Skeletal muscle cell (primary cell): Measurements from ENCODE around the gene EXOC4.

ENCODE experiments used
- DNase-seq: peaks from one replicate; pipeline ENCODE4 v3.0.0-alpha.2; 2010; ENCODE audit warnings: low read depth
- H3K4me3 ChIP-seq: 2 replicates; pipeline ENCODE4 v1.5.1; 2011; ENCODE audit warnings: low read depth, mild to moderate bottlenecking, control low read depth, low read length, moderate library complexity

Gene EXOC4

DNA sequence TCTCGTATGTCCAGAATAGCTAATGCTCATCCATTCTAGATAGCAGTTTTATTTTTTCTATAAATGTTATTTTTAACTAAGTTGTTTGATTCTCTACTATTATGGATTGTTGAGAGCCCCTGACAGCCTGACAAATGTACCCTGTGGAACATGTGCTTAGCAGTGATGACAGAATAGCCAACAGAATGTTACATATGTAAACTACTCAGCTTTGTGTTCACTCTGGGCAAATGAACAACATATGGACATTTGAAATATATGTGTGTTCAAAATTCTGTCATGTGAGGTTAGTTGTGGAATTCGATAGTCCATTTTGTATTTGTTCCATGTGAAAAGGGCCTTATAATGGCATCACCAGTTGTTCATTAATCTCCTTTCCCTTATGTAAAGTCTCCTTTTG lies 199.7 kb downstream of the EXOC4 start:
- no peak for DNase-seq
- H3K4me3 ChIP-seq: no peak overlapping the region

DNA sequence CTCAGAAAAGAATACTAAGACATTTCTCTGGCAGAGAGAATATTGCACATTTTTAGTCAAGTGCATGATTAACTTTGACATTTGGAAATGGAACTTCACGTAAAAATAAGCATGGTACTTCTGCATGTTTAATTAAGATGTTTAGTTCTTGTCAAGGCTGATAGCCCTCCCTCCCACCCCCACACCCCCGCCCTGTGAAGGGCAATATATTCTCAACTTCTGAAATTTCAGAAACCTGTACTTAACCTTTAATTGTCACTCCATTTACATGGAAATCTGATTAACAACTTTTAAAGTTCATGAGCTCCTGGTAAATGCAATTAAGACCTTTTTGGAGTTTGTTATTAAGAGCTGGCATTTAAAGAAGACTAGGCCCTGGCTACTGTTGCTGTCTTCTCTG lies 205.8 kb downstream of the EXOC4 start:
- no peak for DNase-seq
- H3K4me3 ChIP-seq: no peak overlapping the region

DNA sequence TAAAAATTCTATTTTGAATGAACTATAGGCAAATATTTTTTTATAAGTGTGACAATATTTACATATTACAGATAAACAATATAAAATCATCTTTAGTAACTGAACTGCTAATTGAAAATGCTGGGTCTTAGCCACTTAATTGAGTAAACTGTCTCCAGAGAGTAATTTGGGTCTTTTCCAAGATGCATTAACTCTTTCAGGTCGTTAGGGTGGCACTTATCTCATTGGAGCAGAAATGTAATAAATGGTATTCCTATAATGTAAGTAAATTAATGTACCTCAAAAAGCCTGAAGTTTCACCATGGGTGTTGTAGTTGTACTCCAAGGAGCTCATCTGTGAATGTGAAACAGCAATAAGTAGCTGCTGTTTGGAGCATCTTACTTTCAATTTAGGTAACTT lies 208.5 kb downstream of the EXOC4 start:
- DNase-seq: no peak

DNA sequence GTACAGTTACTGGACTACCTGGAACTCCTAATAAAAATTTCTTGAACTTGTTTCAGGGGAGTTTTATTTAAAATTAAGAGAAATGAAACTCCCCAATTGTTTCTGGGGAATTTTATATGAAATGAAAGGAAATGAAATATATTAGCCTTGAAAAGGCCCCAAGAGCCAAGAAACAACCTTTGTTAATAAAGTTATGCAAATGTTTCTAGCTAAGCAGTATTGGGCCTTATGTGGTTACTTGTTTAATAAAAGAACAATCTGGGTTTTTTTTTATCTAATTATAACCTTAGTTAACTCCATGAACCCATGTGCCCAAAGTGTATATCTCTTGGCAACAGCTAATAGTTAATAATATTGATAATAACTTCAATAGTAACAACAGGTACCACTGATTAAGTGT lies 222.8 kb downstream of the EXOC4 start:
- no peak for DNase-seq
- no peak overlapping the region for H3K4me3 ChIP-seq

More for the DNA sequence above, 208.5 kb downstream of the EXOC4 start:
- no peak overlapping the region for H3K4me3 ChIP-seq

DNA sequence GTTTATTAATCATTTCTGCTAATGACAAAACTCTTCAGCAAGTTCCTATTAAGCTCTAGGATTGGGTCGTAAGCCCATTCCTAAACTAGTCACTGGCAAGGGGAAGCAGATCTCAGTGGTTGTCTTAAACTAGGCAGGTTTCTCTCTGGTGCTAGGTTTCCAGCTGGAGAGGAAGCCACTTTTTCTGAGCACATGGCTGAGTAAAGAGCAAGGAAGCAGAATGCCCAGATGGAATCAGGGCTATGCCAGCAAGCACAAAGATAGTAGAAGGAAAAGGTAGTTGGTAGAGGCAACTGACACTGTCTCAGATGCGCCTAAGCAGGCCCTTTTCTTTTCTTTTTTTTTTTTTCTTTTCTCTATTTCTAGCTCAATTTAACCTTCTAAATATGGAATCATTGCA lies 224.9 kb downstream of the EXOC4 start:
- H3K4me3 ChIP-seq: no peak overlapping the region
- no peak for DNase-seq

DNA sequence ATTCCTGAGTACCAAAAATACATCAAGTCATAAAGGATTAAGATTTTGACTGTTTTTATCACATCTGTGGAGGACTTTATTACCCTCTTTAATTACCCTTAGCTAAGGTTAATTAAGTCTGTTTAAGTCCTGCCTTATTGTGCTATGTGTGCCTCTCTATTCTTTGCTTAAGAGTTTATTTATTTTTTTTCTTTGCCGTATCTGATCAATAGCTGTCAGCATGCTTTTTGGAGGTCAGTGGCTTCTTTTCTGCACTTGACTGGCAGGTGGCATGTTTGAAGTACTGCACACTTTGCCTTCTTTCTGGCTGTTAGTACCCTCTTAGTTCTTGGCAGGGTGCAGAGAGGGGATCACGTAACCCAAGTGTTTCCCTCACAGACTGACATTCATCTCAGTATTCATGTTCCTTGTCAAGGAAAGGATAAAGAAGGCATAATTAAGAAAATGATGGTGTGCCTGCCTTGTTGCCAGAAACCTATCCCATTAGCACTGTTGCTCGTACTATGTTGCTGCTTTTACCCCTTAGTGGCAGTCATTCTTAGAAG lies 225.8 kb downstream of the EXOC4 start:
- no peak overlapping the region for H3K4me3 ChIP-seq
- DNase-seq: no peak

DNA sequence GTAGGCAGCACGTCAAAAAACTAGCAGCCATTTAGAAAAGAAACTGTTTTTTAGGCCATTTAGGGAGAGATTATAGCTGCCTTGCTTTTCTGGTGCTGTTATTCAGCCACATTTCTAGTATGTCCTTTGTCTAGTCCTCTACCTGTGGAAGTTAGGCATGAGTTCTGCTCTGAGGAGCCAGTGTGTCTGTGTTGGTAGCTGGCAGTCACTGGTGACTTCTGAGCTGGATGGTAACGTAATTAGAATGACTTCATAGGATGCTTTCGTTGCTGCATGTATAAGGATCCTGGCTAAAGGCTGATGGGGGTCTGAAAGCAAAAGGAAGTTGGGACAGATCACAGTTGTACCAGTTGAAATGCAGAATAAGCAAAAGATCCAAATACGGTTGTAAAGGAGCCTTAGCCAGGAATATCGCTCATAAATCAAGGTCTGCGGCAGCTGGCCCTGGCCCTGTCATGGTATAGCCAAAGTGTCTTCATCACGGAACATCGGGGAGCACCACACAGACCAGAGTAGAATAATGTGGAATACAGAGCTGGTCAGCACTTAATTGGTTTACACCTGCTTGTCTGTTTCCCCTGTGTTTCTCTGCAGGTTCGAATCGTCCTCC lies 226.7 kb downstream of the EXOC4 start:
- DNase-seq: no peak
- no peak overlapping the region for H3K4me3 ChIP-seq

DNA sequence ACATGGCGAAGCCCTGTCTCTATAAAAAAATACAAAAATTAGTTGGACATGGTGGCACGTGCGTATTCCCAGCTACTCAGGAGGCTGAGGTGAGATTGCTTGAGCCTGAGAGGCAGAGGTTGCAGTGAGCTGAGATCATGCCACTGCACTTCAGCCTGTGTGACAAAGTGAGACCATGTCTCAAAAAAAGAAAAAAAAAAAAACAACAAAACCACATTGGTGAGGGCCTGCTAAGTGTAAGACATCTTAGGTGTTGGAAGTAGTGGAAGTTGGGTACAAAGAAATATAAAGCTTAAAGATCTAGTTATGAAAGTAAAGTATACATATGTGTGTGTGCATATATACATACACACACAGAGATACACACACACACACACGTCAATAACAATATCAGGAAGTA lies 228.0 kb downstream of the EXOC4 start:
- H3K4me3 ChIP-seq: no peak overlapping the region
- no peak for DNase-seq

DNA sequence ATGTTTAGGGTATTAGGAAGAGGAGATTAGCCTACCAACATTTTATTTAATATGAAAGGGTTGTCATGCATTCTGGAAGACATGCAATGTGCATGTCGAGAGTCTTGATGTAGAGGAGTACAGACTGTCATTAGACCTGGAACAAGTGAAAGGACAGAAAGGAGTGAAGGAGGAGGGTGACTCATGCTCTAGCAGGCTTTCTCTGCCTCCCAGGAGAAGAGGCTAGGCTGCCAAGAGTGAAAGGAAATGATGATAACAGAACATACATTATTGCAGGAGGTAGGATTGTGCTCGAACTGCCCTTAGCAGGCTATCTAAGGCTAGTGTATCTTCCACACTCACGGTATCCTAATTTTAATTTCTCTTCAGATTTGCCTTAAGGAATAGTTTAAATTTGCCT lies 228.8 kb downstream of the EXOC4 start:
- no peak overlapping the region for H3K4me3 ChIP-seq
- peak; percentile 49 for DNase-seq

DNA sequence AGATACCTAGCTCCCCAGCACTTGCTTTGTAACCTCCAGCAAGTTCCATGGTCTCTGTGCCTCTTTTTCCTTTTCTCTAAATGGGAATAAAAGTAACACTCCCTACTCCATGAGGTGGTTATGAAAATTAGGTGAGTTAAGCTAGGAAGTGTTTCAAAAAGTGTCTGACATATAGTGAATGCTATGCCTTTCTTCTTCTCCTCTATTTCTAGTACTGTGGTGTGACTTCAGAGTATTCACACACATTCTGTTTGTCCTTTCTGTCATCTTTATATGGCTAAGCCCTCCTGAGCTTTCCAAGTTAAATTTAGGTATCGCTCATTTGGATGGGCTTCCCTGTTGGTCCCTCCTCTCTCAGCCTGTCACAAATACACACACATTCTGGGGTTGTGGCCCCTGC lies 229.7 kb downstream of the EXOC4 start:
- DNase-seq: no peak
- no peak overlapping the region for H3K4me3 ChIP-seq

DNA sequence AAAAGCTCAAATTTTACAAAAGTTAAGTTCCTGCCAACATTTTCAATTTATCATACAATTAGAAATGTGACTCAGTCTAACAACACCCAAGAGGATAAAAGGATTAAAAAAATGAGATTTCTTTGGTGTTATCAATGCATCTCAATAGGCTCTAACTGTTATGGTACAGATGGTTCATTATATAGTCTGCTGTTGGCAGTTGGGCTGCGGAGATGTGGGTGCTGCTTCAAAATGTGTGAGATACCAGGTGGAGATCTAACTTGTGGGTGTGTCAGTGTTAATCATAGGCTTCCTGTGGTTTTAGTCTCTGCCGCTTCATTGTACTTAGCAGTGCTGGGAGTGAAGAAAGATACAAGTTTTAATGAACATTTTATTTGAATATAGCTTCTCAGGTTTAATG lies 231.2 kb downstream of the EXOC4 start:
- DNase-seq: no peak
- H3K4me3 ChIP-seq: no peak overlapping the region

DNA sequence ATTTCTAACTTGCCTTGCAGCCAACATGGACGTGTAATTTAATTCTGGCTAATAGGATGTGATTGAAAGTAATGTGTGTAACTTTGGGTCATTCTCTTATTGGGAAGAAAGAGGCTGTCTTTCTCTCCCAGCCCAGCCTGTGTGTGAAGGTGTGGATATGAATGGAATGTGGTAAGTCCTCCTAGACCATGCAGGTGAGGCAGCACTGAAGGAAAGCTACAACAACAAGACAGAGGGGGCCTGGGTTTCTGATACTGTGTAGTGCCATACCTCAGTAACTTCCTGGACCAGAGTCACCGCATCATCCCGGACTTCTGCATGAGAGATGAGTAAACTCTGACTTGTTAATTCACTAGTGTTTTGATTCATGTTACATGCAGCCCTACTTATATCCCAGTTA lies 237.0 kb downstream of the EXOC4 start:
- DNase-seq: no peak
- no peak overlapping the region for H3K4me3 ChIP-seq

DNA sequence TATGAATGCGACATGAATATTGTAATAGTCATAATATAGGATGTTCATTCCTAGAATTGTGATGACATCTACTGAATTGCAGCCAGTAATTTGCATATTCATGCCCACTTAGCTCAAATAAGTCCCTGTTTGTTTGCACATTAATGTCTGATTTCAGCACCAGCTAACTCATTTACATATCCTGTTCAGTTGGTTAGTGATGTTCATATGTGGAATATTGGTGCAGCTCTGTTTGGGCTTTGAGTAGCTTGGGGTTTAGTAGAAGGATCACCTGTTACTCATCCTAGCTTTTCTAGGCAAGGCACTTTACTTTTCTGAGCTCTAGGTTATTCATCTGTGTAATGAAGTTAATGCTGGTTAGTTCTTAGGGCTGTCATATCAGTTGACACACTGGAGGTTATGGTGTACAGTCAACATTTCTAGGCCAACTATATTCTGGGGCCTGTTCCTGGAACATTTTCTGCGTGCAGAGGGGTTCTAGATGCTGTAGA lies 238.4 kb downstream of the EXOC4 start:
- no peak for DNase-seq
- H3K4me3 ChIP-seq: no peak overlapping the region

DNA sequence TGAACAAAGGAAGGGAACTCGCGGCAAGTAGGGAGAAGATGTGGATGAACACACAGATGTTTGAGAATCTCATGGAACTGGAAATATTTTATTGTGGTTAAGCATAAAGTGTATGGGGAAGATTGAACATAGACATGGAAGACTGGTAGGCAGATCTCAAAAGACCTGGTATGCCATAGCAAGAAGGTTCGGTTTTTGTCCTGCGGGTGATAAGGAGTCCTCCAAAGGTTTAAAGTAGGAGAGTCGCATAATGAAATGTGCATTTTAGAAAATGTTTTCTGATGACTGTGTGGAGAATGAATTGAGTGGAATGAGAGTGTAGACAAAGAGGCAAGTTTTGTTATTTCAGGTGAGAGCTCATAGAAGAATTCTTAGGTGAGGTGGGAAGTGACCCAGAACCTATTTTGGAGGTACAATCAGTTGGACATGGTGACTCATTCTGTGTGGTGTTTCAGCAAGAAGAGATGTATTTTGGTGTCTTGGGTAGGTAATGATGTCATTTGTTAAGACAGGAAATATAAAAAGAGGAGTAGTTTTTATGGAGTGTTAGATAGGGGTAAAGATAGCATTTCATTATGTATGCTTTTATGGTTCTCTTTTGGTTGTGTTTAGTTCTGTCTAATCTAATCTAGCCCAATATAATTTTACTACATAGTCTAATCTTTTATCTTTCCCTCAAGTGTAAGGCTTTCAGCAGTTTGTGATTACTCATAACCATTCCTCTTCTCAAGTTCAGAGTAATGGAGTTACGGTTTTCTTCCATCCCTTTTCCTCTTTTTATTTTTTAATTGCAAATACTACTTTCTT lies 239.2 kb downstream of the EXOC4 start:
- H3K4me3 ChIP-seq: no peak overlapping the region
- DNase-seq: no peak

DNA sequence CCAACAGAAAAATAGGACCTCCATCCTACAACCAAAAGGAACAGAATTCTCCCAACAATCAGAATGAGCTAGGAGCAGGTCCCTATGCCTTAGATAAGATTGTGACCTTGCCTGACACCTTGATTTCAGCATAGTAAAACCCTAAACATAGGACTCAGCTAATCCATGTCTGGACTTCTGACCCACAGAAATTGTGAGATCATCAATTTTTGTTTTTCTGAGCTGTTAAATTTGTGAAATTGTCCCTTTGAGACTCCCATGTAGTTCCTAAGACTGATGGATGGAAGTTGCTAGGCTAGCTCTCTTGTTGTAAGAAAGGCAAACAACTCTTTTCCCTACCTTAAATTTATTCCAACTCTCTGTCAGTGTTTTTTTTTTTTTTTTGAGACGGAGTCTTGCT lies 244.2 kb downstream of the EXOC4 start:
- DNase-seq: no peak
- no peak overlapping the region for H3K4me3 ChIP-seq

DNA sequence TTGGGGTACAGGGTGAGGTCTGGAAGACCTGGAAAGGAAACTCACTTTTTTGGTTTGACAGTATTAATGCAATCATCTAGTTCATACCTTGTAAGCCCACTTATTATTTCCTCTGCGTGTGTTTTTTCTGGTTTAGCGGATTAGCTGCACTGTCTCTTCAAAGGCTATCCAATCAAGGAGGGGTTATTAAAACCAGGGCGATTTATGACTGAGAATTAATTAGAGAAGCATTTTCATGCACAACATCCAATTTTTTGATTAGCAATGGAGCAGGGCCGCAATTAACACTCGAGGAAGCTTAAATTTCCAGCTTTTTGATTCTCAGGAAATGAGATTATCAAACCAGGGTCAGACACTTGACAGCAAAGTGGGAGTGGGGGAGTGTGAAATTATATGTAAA lies 248.9 kb downstream of the EXOC4 start:
- DNase-seq: no peak
- H3K4me3 ChIP-seq: no peak overlapping the region

DNA sequence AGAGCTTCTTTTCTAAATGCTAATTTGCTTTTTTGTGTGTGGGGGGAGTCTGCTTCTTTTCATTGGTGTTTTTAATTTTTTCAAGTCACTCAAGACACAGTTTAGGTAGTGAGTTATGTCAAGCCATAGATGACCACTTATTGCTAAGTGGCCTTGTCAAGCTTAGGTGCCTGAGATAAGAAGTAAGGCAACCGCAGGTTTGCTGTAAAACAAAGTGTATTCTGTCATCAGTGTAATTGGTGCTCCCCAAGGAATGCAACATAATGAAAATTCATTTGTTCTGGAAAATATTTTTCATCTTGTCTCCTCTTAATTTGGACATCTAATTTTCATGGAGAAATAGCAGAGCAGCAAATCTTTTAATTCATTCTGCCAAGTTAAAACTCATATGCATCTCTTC lies 249.6 kb downstream of the EXOC4 start:
- no peak for DNase-seq
- no peak overlapping the region for H3K4me3 ChIP-seq

DNA sequence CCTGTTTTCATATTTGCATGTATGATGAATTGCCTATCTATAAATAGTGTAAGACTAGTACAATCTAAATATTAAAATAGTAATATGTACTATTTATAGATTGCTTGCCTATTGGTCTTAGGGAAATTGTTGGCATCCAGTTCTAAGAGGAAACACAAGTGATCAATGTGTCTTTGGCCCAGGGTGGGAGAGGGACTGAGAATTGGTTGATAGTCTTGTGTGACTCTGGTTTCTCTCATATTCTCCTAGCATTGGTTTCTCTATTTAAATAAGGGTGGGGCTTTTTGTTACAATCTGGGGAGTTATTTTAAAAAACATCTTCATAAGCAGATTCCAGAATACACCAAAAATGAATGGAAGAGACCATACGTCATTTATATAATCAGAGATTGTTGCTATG lies 250.1 kb downstream of the EXOC4 start:
- H3K4me3 ChIP-seq: no peak overlapping the region
- DNase-seq: no peak

DNA sequence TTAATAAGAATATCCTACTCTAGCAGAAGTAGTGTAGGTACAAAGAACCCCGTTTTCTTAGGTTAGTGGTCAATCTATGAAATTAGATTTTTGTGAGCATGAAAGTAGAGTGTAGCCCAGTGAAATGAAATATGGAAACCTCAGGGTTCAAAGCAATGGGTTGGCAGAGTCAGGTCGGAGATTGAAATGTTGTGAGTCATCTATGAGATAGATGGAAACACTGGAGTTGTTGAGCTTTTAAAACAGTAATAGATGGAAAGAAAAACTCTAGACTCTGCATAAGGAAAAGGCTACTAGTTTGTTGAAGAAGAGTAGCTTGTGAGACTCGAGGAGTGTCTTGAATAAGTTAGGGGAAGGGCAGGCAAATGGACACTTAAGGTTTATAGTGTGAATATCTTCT lies 251.9 kb downstream of the EXOC4 start:
- DNase-seq: no peak
- H3K4me3 ChIP-seq: no peak overlapping the region

DNA sequence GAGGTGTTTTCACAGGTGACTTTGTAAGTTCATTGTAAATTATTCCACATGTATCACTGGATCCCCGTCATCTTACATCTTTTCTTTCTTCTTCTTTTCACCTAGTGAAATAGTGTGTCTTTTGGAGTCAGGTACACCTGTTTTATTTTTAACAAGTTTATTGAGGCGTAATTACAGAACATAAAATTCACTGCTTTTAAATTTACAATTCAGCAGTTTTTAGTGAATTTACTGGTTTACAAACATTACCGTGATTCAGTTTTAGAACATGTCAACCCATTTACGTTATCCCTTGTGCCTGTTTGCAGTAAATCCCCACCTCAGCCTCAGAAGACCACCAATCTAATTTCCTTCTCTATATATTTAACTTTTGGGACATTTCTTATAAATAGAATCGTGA lies 256.9 kb downstream of the EXOC4 start:
- DNase-seq: no peak
- no peak overlapping the region for H3K4me3 ChIP-seq
